Upper lobe of left lung (tissue), 4 donors: ENCODE data around the gene TMEM114.

Experiments used
- POLR2A ChIP-seq, 4 donors: fragments of 450-650 bp; IDR thresholded peaks; one replicate each; pipeline ENCODE4 v1.5.1; 2016 to 2017; ENCODE audit warnings: antibody characterized with exemption in 4 of 4, mild to moderate bottlenecking in 2 of 4
- POLR2AphosphoS5 ChIP-seq, 2 donors: sonication (generic); formaldehyde crosslinking; IDR thresholded peaks; one replicate each; pipeline ENCODE4 v1.5.1; 2017; ENCODE audit warnings: antibody characterized with exemption in 2 of 2

DNA sequence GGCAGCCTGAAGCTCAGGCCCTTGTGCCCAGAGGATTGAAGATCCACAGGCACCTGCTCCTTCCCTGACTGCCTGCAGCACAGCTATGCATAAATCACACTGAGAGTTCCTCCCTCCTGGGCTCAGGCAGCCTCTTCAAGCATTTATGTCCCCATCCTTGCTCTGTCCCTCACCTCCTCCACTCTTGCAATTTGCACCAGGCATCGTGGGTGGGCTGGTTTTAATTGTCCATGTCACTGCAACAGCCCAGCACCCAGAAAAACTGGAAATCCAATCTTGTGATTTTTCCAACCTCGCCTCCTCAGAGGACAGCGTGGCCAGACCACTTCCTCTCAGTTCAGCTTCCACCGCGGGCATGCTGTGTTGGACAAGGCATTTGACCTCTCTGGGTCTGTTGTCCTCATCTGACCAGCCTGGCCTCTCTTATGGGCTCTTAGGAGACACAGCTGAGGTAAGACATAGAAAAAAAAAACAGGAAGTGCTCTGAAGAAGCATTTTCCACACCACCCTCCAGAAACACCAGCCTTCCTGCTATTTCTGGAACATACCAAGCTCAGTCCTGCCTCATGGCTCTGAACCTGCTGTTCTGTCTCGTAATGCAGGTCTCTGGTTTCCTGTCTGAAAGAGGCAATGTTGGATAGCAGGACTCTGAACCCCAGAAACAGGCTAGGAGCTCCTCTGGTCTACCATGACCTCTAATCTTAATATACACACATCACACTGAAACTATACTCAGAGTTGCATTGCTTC lies 8.3 kb downstream of the TMEM114 start:
- TF ChIP-seq POLR2A (IDR thresholded peaks at IDR 0.05) (no peak), POLR2AphosphoS5 (IDR thresholded peaks at IDR 0.05) (no peak)
